NT2/D1 (cell line): Measurements from ENCODE around the gene CDKN2B-AS1.

Experiments
- SUZ12 ChIP-seq: IDR thresholded peaks from 2 replicates; pipeline ENCODE4 v1.6.1; 2011; ENCODE audit not compliant: insufficient read length, insufficient read depth; ENCODE audit errors: extremely low read depth
- YY1 ChIP-seq: IDR thresholded peaks from 2 replicates; pipeline ENCODE4 v1.6.1; 2011; ENCODE audit not compliant: insufficient read length, insufficient read depth
- ZNF274 ChIP-seq: IDR thresholded peaks from 2 replicates; pipeline ENCODE4 v1.6.1; 2011; ENCODE audit warnings: mild to moderate bottlenecking, low read depth, low read length

- TF ChIP-seq SUZ12 (no peak), ZNF274 (no peak), YY1 (no peak)
Observed at GRCh38 chr9:22088717-22089061, 94.1 kb downstream of the CDKN2B-AS1 start.
